Panc1 (cell line): ENCODE data around the gene SLC9A9. TPM values are rescaled to one million over a fixed set of nuclear protein-coding genes. Genes with fewer than 3 reads are reported as not detected.

Source experiments
- ATAC-seq: fragments of 200-7000 bp; cut with Tn5 transposase; 2 replicates; pipeline ENCODE4 v1.9.1; 2020; ENCODE audit warnings: mild to moderate bottlenecking, moderate library complexity
- BruUV-seq: library from RNA; stranded (reverse); fragments of 400-500 nt; replicated peaks from 2 replicates; lab custom pipeline; 2021; lab: Mats Ljungman, UMichigan
- CTCF ChIA-PET: fragments of 300-600 bp; sonication (Branson Sonifier 250); formaldehyde crosslinking; loops from one replicate; lab custom pipeline; 2022; ENCODE audit warnings: antibody characterized with exemption; lab: Charles Lee
- POLR2A ChIA-PET: fragments of 300-600 bp; sonication (Branson Sonifier 250); formaldehyde crosslinking; loops from one replicate; lab custom pipeline; 2022; ENCODE audit warnings: antibody characterized with exemption; lab: Charles Lee
- DNase-seq: peaks from one replicate; pipeline ENCODE4 v3.0.0-alpha.2; 2010; ENCODE audit warnings: low read depth, low spot score
- H3K27ac ChIP-seq: 2 replicates; pipeline ENCODE4 v1.5.1; 2011; ENCODE audit warnings: mild to moderate bottlenecking, low read length, inconsistent platforms
- H3K27me3 ChIP-seq: fragments of 200-500 bp; sonication (Bioruptor generic); 2 replicates; pipeline ENCODE4 v1.6.0; 2014; ENCODE audit warnings: low read length, inconsistent platforms; ENCODE audit not compliant: control insufficient read depth, insufficient read depth
- H3K36me3 ChIP-seq: fragments of 200-500 bp; sonication (Bioruptor generic); 2 replicates; pipeline ENCODE4 v1.5.1; 2014; ENCODE audit warnings: inconsistent platforms, mild to moderate bottlenecking, low read length, moderate library complexity; ENCODE audit not compliant: control insufficient read depth, insufficient read depth
- H3K4me1 ChIP-seq: 2 replicates; pipeline ENCODE4 v1.5.1; 2011; ENCODE audit warnings: inconsistent platforms, mild to moderate bottlenecking, low read length, moderate library complexity; ENCODE audit not compliant: control insufficient read depth, insufficient read depth
- H3K4me3 ChIP-seq, 2 experiments: 2 replicates each; pipeline ENCODE4 v1.5.1; 2011 to 2012; ENCODE audit warnings: low read depth in 2 of 2, low read length in 2 of 2, mild to moderate bottlenecking in 2 of 2, inconsistent platforms in 1 of 2, moderate library complexity in 1 of 2
- H3K9me3 ChIP-seq: fragments of 200-500 bp; sonication (Bioruptor generic); 2 replicates; pipeline ENCODE4 v1.5.1; 2014; ENCODE audit warnings: low read depth, mild to moderate bottlenecking, inconsistent platforms, low read length, moderate library complexity; ENCODE audit not compliant: control insufficient read depth, insufficient read depth
- CTCF ChIP-seq: fragments of 450-650 bp; IDR thresholded peaks from 2 replicates; pipeline ENCODE4 v1.5.1; 2017; ENCODE audit warnings: mild to moderate bottlenecking
- POLR2AphosphoS5 ChIP-seq: IDR thresholded peaks from 2 replicates; pipeline ENCODE4 v1.6.1; 2012; ENCODE audit warnings: mild to moderate bottlenecking, low read depth, low read length, moderate library complexity
- REST ChIP-seq, 2 experiments: IDR thresholded peaks; 2 replicates each; pipeline ENCODE4 v1.6.1; 2011 to 2012; ENCODE audit warnings: low read depth in 2 of 2, control low read depth in 1 of 2, low read length in 1 of 2, mild to moderate bottlenecking in 1 of 2, moderate library complexity in 1 of 2; ENCODE audit not compliant: insufficient read depth in 1 of 2
- SIN3A ChIP-seq: IDR thresholded peaks from 2 replicates; pipeline ENCODE4 v1.6.1; 2012; ENCODE audit warnings: low read depth, mild to moderate bottlenecking, low read length, moderate library complexity, borderline replicate concordance; ENCODE audit not compliant: insufficient read depth
- TCF7L2 ChIP-seq: IDR thresholded peaks from 2 replicates; pipeline ENCODE4 v1.6.1; 2011; ENCODE audit warnings: mild to moderate bottlenecking, low read depth, low read length, inconsistent platforms
- in situ Hi-C: cut with HindIII; loops from 2 replicates; pipeline ENCODE4 v1.10.0; 2016; ENCODE audit warnings: low sequenced_read_pairs, low pct_unique_long_range_greater_than_20kb
- intact Hi-C: fragments of 100-400 bp; cut with micrococcal nuclease; formaldehyde crosslinking; loops from one replicate; pipeline ENCODE4 v1.10.0; 2022; ENCODE audit not compliant: unreplicated experiment
- total RNA-seq: library from RNA; stranded (reverse); gene quantifications from one replicate; pipeline ENCODE4 v1.2.1, GENCODE V29; 2021; ENCODE audit not compliant: unreplicated experiment

The SLC9A9 gene
- total RNA-seq, 1 experiment from 2014 or later, result not detected

- H3K27me3 ChIP-seq, result peaks cover 4% of the 10 kb centered on the region
- DNase-seq (no peak), ATAC-seq (no peak)
- no peaks in the 10 kb centered on the region for H3K36me3 ChIP-seq
- no peak overlapping the region for H3K4me3 ChIP-seq
- no peak overlapping the region for H3K27ac ChIP-seq
- ChIA-PET CTCF (no interaction called here), POLR2A (no interaction called here)
- H3K4me1 ChIP-seq, result no peaks in the 10 kb centered on the region
- no TSS peak for BruUV-seq
- TF ChIP-seq REST (IDR thresholded peaks at IDR 0.05; ENCODE audit: insufficient read depth in 1 of 2, low read depth in 2 of 2, low read length in 1 of 2) (no peak), SIN3A (no peak), POLR2AphosphoS5 (no peak), CTCF (no peak), TCF7L2 (no peak)
- H3K9me3 ChIP-seq, result no peaks in the 10 kb centered on the region
- in situ Hi-C loops (no loop called here), intact Hi-C loops (no loop called here)
Observed at GRCh38 chr3:143329567-143330211, 518.6 kb downstream of the SLC9A9 start.

- no peak for ATAC-seq
- ChIA-PET CTCF (no interaction called here), POLR2A (no interaction called here)
- Histone ChIP-seq H3K9me3 (no peaks in the 10 kb centered on the region), H3K27ac (no peak overlapping the region), H3K4me3 (no peak overlapping the region), H3K36me3 (no peaks in the 10 kb centered on the region), H3K4me1 (no peaks in the 10 kb centered on the region), H3K27me3 (peaks cover 4% of the 10 kb centered on the region)
- TF ChIP-seq CTCF (no peak; the same call in 1 of the 2 replicates), REST (IDR thresholded peaks at IDR 0.05; ENCODE audit: insufficient read depth in 1 of 2, low read depth in 2 of 2, low read length in 1 of 2) (no peak), SIN3A (no peak), POLR2AphosphoS5 (no peak), TCF7L2 (no peak)
- no TSS peak for BruUV-seq
- intact Hi-C loops (no loop called here), in situ Hi-C loops (no loop called here)
- DNase-seq, result no peak
Observed at GRCh38 chr3:143328451-143328850, 519.8 kb downstream of the SLC9A9 start.
